CD4-positive, alpha-beta memory T cell (primary cell): Measurements from ENCODE around the gene HPS1. TPM values are rescaled to one million over a fixed set of nuclear protein-coding genes. Genes with fewer than 3 reads are reported as not detected.
A peak's percentile ranks its signal among the peaks of the same experiment; 100 is the strongest.

Source experiments
- CTCF ChIA-PET: fragments of 350-600 bp; sonication (Branson Sonifier 250); formaldehyde crosslinking; loops from one replicate; lab custom pipeline; 2021; ENCODE audit warnings: inconsistent platforms; ENCODE audit not compliant: partially characterized antibody; lab: Charles Lee
- POLR2A ChIA-PET: fragments of 350-600 bp; sonication (Branson Sonifier 250); formaldehyde crosslinking; loops from one replicate; lab custom pipeline; 2021; ENCODE audit not compliant: partially characterized antibody; lab: Charles Lee
- DNase-seq, 5 donors: peaks; one replicate each; pipeline versions ENCODE4 v3.0.0 to v3.0.0-alpha.2; 2020 to 2022; ENCODE audit warnings: mixed read lengths in 1 of 5
- H3K27ac ChIP-seq: one replicate; pipeline ENCODE4 v1.7.0; 2013; ENCODE audit warnings: low read depth, low read length
- H3K27me3 ChIP-seq: 2 replicates; pipeline ENCODE4 v1.7.0; 2013; ENCODE audit warnings: mild to moderate bottlenecking, low read length, moderate library complexity; ENCODE audit not compliant: insufficient read depth
- H3K36me3 ChIP-seq: 2 replicates; pipeline ENCODE4 v1.7.0; 2013; ENCODE audit warnings: mild to moderate bottlenecking, low read length, moderate library complexity; ENCODE audit not compliant: insufficient read depth
- H3K4me1 ChIP-seq: 2 replicates; pipeline ENCODE4 v1.7.0; 2013; ENCODE audit warnings: mild to moderate bottlenecking, low read length, moderate library complexity; ENCODE audit not compliant: insufficient read depth
- H3K4me3 ChIP-seq, 2 donors: one replicate each; pipeline ENCODE4 v1.7.0; 2013; ENCODE audit warnings: low read length in 2 of 2, mild to moderate bottlenecking in 1 of 2
- H3K9me3 ChIP-seq, 2 donors: one replicate each; pipeline ENCODE4 v1.7.0; 2013; ENCODE audit warnings: low read length in 2 of 2, control low read depth in 1 of 2; ENCODE audit not compliant: control insufficient read depth in 1 of 2
- H3K27ac Mint-ChIP-seq, 7 donors: one replicate each; pipeline ENCODE4 v1.8.0; 2020 to 2021; ENCODE audit warnings: mixed read lengths in 7 of 7, mild to moderate bottlenecking in 6 of 7, inconsistent platforms in 3 of 7, moderate library complexity in 3 of 7
- H3K27me3 Mint-ChIP-seq, 2 donors: one replicate each; pipeline ENCODE4 v1.8.0; 2020 to 2021; ENCODE audit warnings: mixed read lengths in 2 of 2
- H3K36me3 Mint-ChIP-seq, 2 donors: one replicate each; pipeline ENCODE4 v1.8.0; 2020 to 2021; ENCODE audit warnings: mixed read lengths in 2 of 2, inconsistent platforms in 1 of 2, mild to moderate bottlenecking in 1 of 2
- H3K4me1 Mint-ChIP-seq, 4 donors: one replicate each; pipeline ENCODE4 v1.8.0; 2020 to 2021; ENCODE audit warnings: mixed read lengths in 4 of 4, mild to moderate bottlenecking in 1 of 4
- H3K4me3 Mint-ChIP-seq, 8 donors: one replicate each; pipeline ENCODE4 v1.8.0; 2020 to 2021; ENCODE audit warnings: mixed read lengths in 8 of 8, mild to moderate bottlenecking in 7 of 8, moderate library complexity in 6 of 8, inconsistent platforms in 3 of 8
- H3K9me3 Mint-ChIP-seq, 8 donors: one replicate each; pipeline ENCODE4 v1.8.0; 2020 to 2021; ENCODE audit warnings: mixed read lengths in 8 of 8, mild to moderate bottlenecking in 5 of 8, inconsistent platforms in 3 of 8, moderate library complexity in 1 of 8
- intact Hi-C: fragments of 100-400 bp; cut with micrococcal nuclease; formaldehyde crosslinking; loops from one replicate; pipeline ENCODE4 v1.15.1; 2023
- polyA plus RNA-seq, 2 donors: library from polyadenylated mRNA; unstranded; fragments of 300-500 nt; fragmentation: Illumina TruSeq; gene quantifications; one replicate each; pipeline ENCODE4 v1.2.3, GENCODE V29; 2021
- total RNA-seq, 2 experiments: library from RNA; stranded (reverse); gene quantifications; one replicate each; pipeline ENCODE4 v1.2.3, GENCODE V29; 2021

Gene HPS1
- total and polyA plus RNA-seq, 4 experiments from 2014 or later: 72.0 to 115 (median 91.3) TPM

- Histone ChIP-seq H3K36me3 (no peaks in the 10 kb centered on the region), H3K9me3 (no peaks in the 10 kb centered on the region), H3K4me1 (no peaks in the 10 kb centered on the region), H3K27me3 (no peaks in the 10 kb centered on the region), H3K4me3 (no peak overlapping the region), H3K27ac (no peak overlapping the region)
- no peak for DNase-seq
- Mint-ChIP-seq H3K27ac (peak overlapping the region in 1 of 7 donors; percentile 23), H3K36me3 (peaks cover 4 to 17% of the 10 kb centered on the region in 2 donors), H3K4me3 (no peak overlapping the region), H3K4me1 (peaks cover 0 to 5% (median 2%) of the 10 kb centered on the region in 4 donors), H3K27me3 (peaks cover 0 to 1% of the 10 kb centered on the region in 2 donors), H3K9me3 (no peaks in the 10 kb centered on the region)
- intact Hi-C loops: no loop called here
- ChIA-PET CTCF (no interaction called here), POLR2A (no interaction called here)
These were observed 39.6 kb downstream of the HPS1 start for GRCh38 chr10:98407017-98407743.

- Mint-ChIP-seq H3K27me3 (peaks cover 0 to 1% of the 10 kb centered on the region in 2 donors), H3K36me3 (peaks cover 4 to 18% of the 10 kb centered on the region in 2 donors), H3K4me1 (peaks cover 0 to 6% (median 0%) of the 10 kb centered on the region in 4 donors), H3K27ac (no peak overlapping the region), H3K9me3 (no peaks in the 10 kb centered on the region), H3K4me3 (no peak overlapping the region)
- H3K4me3 ChIP-seq: no peak overlapping the region
- ChIA-PET POLR2A (no interaction called here), CTCF (interaction anchor here (1.1 kb wide), 1 partner anchor 21 kb away, joined by 3 read pairs; no protein-coding TSS in a partner anchor)
- no peak overlapping the region for H3K27ac ChIP-seq
- intact Hi-C loops: no loop called here
- H3K4me1 ChIP-seq: no peaks in the 10 kb centered on the region
- no peak for DNase-seq
- H3K9me3 ChIP-seq: no peaks in the 10 kb centered on the region
- no peaks in the 10 kb centered on the region for H3K36me3 ChIP-seq
- H3K27me3 ChIP-seq: no peaks in the 10 kb centered on the region
These were observed 41.3 kb downstream of the HPS1 start for GRCh38 chr10:98405422-98405821.

GRCh38 chr10:98404571-98405359 lies 42.0 kb downstream of the HPS1 start:
- no peaks in the 10 kb centered on the region for H3K27me3 ChIP-seq

GRCh38 chr10:98403812-98404504 lies 42.8 kb downstream of the HPS1 start:
- POLR2A ChIA-PET: no interaction called here

More at GRCh38 chr10:98404571-98405359, 42.0 kb downstream of the HPS1 start:
- ChIA-PET CTCF (interaction anchor here (1.9 kb wide), 1 partner anchor 20 kb away, joined by 7 read pairs; no protein-coding TSS in a partner anchor), POLR2A (no interaction called here)
- H3K27ac Mint-ChIP-seq: peak overlapping the region in 1 of 7 donors; percentile 43
- Histone ChIP-seq H3K9me3 (no peaks in the 10 kb centered on the region), H3K4me3 (no peak overlapping the region), H3K27ac (no peak overlapping the region), H3K4me1 (no peaks in the 10 kb centered on the region), H3K36me3 (no peaks in the 10 kb centered on the region)
- no peak for DNase-seq
- intact Hi-C loops: no loop called here
- H3K4me3 Mint-ChIP-seq: no peak overlapping the region
- H3K36me3 Mint-ChIP-seq: peaks cover 4 to 21% of the 10 kb centered on the region in 2 donors
- H3K4me1 Mint-ChIP-seq: peaks cover 0 to 8% (median 0%) of the 10 kb centered on the region in 4 donors
- H3K9me3 Mint-ChIP-seq: no peaks in the 10 kb centered on the region
- peaks cover 0 to 1% of the 10 kb centered on the region in 2 donors for H3K27me3 Mint-ChIP-seq

GRCh38 chr10:98402931-98403718 lies 43.6 kb downstream of the HPS1 start:
- intact Hi-C loops: no loop called here
- CTCF ChIA-PET: interaction anchor here (1.9 kb wide), 1 partner anchor 22 kb away, joined by 7 read pairs; no protein-coding TSS in a partner anchor
- no peaks in the 10 kb centered on the region for H3K9me3 Mint-ChIP-seq

More at GRCh38 chr10:98403812-98404504, 42.8 kb downstream of the HPS1 start:
- intact Hi-C loops: no loop called here
- no peaks in the 10 kb centered on the region for H3K4me1 ChIP-seq
- peak overlapping the region in 2 of 7 donors; percentile 51 to 57 for H3K27ac Mint-ChIP-seq
- H3K9me3 ChIP-seq: no peaks in the 10 kb centered on the region
- DNase-seq: no peak
- no peak overlapping the region for H3K4me3 ChIP-seq
- CTCF ChIA-PET: interaction anchor here (1.9 kb wide), 1 partner anchor 21 kb away, joined by 7 read pairs; no protein-coding TSS in a partner anchor
- H3K27ac ChIP-seq: no peak overlapping the region
- H3K4me1 Mint-ChIP-seq: peaks cover 0 to 6% (median 0%) of the 10 kb centered on the region in 4 donors
- peaks cover 0 to 1% of the 10 kb centered on the region in 2 donors for H3K27me3 Mint-ChIP-seq
- H3K36me3 ChIP-seq: no peaks in the 10 kb centered on the region
- H3K4me3 Mint-ChIP-seq: no peak overlapping the region
- H3K9me3 Mint-ChIP-seq: no peaks in the 10 kb centered on the region
- no peaks in the 10 kb centered on the region for H3K27me3 ChIP-seq
- H3K36me3 Mint-ChIP-seq: peaks cover 4 to 24% of the 10 kb centered on the region in 2 donors

GRCh38 chr10:98402478-98402877 lies 44.3 kb downstream of the HPS1 start:
- H3K4me3 ChIP-seq: no peak overlapping the region
- H3K4me1 ChIP-seq: no peaks in the 10 kb centered on the region
- ChIA-PET POLR2A (no interaction called here), CTCF (no interaction called here)
- Mint-ChIP-seq H3K4me3 (no peak overlapping the region), H3K27ac (no peak overlapping the region), H3K4me1 (peaks cover 0 to 6% (median 0%) of the 10 kb centered on the region in 4 donors), H3K9me3 (no peaks in the 10 kb centered on the region), H3K27me3 (peaks cover 0 to 1% of the 10 kb centered on the region in 2 donors), H3K36me3 (peaks cover 7 to 31% of the 10 kb centered on the region in 2 donors)
- no peaks in the 10 kb centered on the region for H3K9me3 ChIP-seq
- no peak overlapping the region for H3K27ac ChIP-seq
- no peaks in the 10 kb centered on the region for H3K36me3 ChIP-seq
- H3K27me3 ChIP-seq: no peaks in the 10 kb centered on the region
- intact Hi-C loops: no loop called here
- DNase-seq: no peak

More at GRCh38 chr10:98402931-98403718, 43.6 kb downstream of the HPS1 start:
- peaks cover 0 to 6% (median 0%) of the 10 kb centered on the region in 4 donors for H3K4me1 Mint-ChIP-seq
- DNase-seq: no peak
- H3K27me3 Mint-ChIP-seq: peaks cover 0 to 1% of the 10 kb centered on the region in 2 donors
- H3K4me3 ChIP-seq: no peak overlapping the region
- peak overlapping the region in 2 of 7 donors; percentile 45 to 57 for H3K27ac Mint-ChIP-seq
- no peaks in the 10 kb centered on the region for H3K4me1 ChIP-seq
- peaks cover 7 to 29% of the 10 kb centered on the region in 2 donors for H3K36me3 Mint-ChIP-seq
- H3K4me3 Mint-ChIP-seq: peak overlapping the region in 1 of 8 donors; percentile 55
- H3K27ac ChIP-seq: no peak overlapping the region
- no peaks in the 10 kb centered on the region for H3K36me3 ChIP-seq
- H3K27me3 ChIP-seq: no peaks in the 10 kb centered on the region
- POLR2A ChIA-PET: no interaction called here
- H3K9me3 ChIP-seq: no peaks in the 10 kb centered on the region
